ENCODE data around the gene FAM181A.
A peak's percentile ranks its signal among the peaks of the same experiment; 100 is the strongest.

Gene FAM181A

GRCh38 chr14:93960108-93960475 is 32.9 kb downstream of the FAM181A start:
- no peak for DNase-seq (ENCODE audit: low spot score)
- TF ChIP-seq, protein P1, sequence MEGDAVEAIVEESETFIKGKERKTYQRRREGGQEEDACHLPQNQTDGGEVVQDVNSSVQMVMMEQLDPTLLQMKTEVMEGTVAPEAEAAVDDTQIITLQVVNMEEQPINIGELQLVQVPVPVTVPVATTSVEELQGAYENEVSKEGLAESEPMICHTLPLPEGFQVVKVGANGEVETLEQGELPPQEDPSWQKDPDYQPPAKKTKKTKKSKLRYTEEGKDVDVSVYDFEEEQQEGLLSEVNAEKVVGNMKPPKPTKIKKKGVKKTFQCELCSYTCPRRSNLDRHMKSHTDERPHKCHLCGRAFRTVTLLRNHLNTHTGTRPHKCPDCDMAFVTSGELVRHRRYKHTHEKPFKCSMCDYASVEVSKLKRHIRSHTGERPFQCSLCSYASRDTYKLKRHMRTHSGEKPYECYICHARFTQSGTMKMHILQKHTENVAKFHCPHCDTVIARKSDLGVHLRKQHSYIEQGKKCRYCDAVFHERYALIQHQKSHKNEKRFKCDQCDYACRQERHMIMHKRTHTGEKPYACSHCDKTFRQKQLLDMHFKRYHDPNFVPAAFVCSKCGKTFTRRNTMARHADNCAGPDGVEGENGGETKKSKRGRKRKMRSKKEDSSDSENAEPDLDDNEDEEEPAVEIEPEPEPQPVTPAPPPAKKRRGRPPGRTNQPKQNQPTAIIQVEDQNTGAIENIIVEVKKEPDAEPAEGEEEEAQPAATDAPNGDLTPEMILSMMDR (IDR thresholded peaks at IDR 0.05; ENCODE audit: extremely low read depth, insufficient read depth, missing control alignments) = no peak
- in situ Hi-C loops (cut with MboI; ENCODE audit: low pct_unique_long_range_greater_than_20kb, low sequenced_read_pairs, unreplicated experiment) = loop anchor here (25.0 kb wide), 1 partner anchor 1552 kb away; the partner anchor contains the start of gene SYNE3

GRCh38 chr14:93960774-93961438 is 33.8 kb downstream of the FAM181A start:
- in situ Hi-C loops (cut with MboI; ENCODE audit: low pct_unique_long_range_greater_than_20kb, low sequenced_read_pairs, unreplicated experiment) = loop anchor here (25.0 kb wide), 1 partner anchor 1551 kb away; the partner anchor contains the start of gene SYNE3
- DNase-seq (ENCODE audit: low spot score) = no peak
- TF ChIP-seq, protein P1 (IDR thresholded peaks at IDR 0.05; ENCODE audit: extremely low read depth, insufficient read depth, missing control alignments) = no peak

DNA sequence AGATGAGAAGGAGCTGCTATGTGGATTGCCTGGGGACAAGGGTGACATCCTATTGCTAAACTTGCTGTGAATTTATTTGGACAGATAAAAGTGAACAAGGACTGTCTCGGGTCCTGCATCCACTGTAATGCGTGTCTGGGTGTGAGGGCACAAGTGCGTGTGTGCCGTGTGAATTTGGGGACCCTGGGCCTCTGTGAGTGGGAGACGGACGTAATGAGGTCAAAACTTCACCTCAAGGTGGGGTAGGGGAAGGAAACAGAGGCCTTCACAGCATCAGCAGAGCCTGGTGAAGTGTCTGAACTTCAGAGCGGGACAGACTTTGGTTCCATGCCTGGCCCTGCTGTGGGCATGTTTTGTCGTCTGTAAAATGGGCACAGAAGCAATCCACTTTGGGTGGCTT is 34.5 kb downstream of the FAM181A start:
- TF ChIP-seq, protein P1 (IDR thresholded peaks at IDR 0.05; ENCODE audit: extremely low read depth, insufficient read depth, missing control alignments) = no peak
- no peak for DNase-seq (ENCODE audit: low spot score)
- in situ Hi-C loops (cut with MboI; ENCODE audit: low pct_unique_long_range_greater_than_20kb, low sequenced_read_pairs, unreplicated experiment) = loop anchor here (25.0 kb wide), 1 partner anchor 1551 kb away; the partner anchor contains the start of gene SYNE3

DNA sequence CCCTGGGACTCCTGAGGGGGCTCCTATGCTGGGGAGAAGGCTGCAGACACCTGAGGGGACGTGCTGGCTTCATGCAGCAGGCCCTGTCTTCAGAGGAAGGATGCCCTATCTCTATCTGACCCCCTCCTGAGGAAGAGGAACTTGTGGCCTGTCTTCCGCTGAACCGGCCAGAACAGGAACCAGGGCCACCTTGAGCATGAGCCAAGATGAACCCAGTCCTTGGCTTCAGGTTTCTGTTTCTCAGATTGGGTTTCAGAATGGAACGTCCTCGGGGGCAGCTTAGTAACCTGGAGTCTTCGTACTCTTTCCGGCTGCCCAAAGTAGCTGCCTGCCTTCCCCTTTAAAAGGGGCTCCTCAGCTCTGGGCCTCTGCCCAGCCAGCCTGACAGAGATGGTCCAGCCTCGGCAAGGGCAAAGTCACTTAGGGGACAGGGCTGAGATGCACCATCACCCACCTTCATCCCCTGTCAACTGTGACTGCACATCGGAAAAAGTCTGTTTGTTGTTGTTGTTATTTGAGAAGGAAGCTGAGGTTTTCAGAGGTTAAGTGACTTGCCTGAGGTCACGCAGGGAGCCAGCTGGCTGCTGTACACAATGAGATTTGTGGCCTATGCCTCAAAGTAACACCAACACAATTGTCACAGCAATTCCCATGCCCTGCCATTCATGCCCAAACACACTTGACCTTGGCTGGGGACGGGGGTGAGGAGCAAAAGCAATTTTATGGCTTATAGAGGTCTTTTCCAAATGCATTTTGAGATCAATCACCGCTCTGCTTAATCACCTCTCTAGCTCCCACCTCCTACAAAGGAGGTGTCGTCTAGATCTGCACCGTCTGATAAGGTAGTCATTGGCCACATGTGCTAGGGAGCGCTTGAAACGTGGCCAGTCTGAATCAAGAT is 35.8 kb downstream of the FAM181A start:
- in situ Hi-C loops (cut with MboI; ENCODE audit: low pct_unique_long_range_greater_than_20kb, low sequenced_read_pairs, unreplicated experiment) = loop anchor here (25.0 kb wide), 1 partner anchor 1549 kb away; the partner anchor contains the start of gene SYNE3
- DNase-seq (ENCODE audit: low spot score) = peak; percentile 57
- TF ChIP-seq, protein P1 (IDR thresholded peaks at IDR 0.05; ENCODE audit: extremely low read depth, insufficient read depth, missing control alignments) = no peak

DNA sequence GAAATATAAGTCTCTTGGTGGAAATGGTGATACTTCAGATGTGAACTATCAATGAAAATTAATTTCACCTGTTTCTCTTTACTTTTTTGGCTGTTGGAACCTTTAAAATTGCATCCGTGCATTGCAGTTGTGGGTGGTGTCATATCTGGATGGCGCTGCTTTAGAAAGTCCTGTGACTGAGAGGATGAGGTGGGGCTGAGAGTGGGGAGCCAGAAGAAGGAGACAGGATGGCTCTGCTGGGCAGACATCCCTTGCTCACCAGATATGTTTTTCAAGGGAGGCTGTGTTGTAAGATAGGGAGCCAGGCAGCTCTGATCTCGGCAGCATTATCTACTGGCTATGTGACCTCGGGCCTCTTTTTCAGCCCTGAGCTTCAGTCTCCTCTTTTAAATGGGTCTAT is 36.5 kb downstream of the FAM181A start:
- no peak for DNase-seq (ENCODE audit: low spot score)
- TF ChIP-seq, protein P1 (IDR thresholded peaks at IDR 0.05; ENCODE audit: extremely low read depth, insufficient read depth, missing control alignments) = no peak
- in situ Hi-C loops (cut with MboI; ENCODE audit: low pct_unique_long_range_greater_than_20kb, low sequenced_read_pairs, unreplicated experiment) = loop anchor here (25.0 kb wide), 1 partner anchor 1549 kb away; the partner anchor contains the start of gene SYNE3

GRCh38 chr14:93964281-93964680 is 37.1 kb downstream of the FAM181A start:
- TF ChIP-seq, protein P1 (IDR thresholded peaks at IDR 0.05; ENCODE audit: extremely low read depth, insufficient read depth, missing control alignments) = no peak
- in situ Hi-C loops (cut with MboI; ENCODE audit: low pct_unique_long_range_greater_than_20kb, low sequenced_read_pairs, unreplicated experiment) = loop anchor here (25.0 kb wide), 1 partner anchor 1548 kb away; the partner anchor contains the start of gene SYNE3
- no peak for DNase-seq (ENCODE audit: low spot score)
